Thyroid gland (tissue), 4 donors: ENCODE measurements around the gene POGLUT3.

Source experiments
- CTCF ChIP-seq, 6 experiments: fragments of 200-600 bp in 3 of 6; fragments of 450-650 bp in 3 of 6; sonication (generic) in 3 of 6; IDR thresholded peaks; one replicate each; pipeline ENCODE4 v1.5.1; 2016 to 2019; ENCODE audit warnings: antibody characterized with exemption in 6 of 6, mild to moderate bottlenecking in 2 of 6, inconsistent platforms in 1 of 6, moderate library complexity in 1 of 6
- POLR2A ChIP-seq, 2 donors: fragments of 450-650 bp; IDR thresholded peaks; one replicate each; pipeline ENCODE4 v1.6.1; 2017; ENCODE audit warnings: antibody characterized with exemption in 2 of 2, mild to moderate bottlenecking in 2 of 2, moderate library complexity in 1 of 2

GRCh38 chr11:108483163-108483562 is 15.0 kb downstream of the POGLUT3 start:
- TF ChIP-seq CTCF (IDR thresholded peaks at IDR 0.05) (no peak), POLR2A (IDR thresholded peaks at IDR 0.05) (no peak)
